Lower lobe of right lung (tissue), 2 donors: ENCODE results near the gene PRKAR2A. TPM values are rescaled to one million over a fixed set of nuclear protein-coding genes. Genes with fewer than 3 reads are reported as not detected.

ENCODE experiments used
- ATAC-seq, 2 donors: fragments of 200-7000 bp; cut with Tn5 transposase; one replicate each; pipeline ENCODE4 v1.9.1; 2020 to 2022; ENCODE audit warnings: mild to moderate bottlenecking in 2 of 2, moderate library complexity in 2 of 2
- DNase-seq: peaks from one replicate; pipeline ENCODE4 v3.0.0-alpha.2; 2020
- H3K27ac ChIP-seq: fragments of 200-600 bp; one replicate; pipeline ENCODE4 v1.8.0; 2022
- H3K27me3 ChIP-seq: fragments of 200-600 bp; one replicate; pipeline ENCODE4 v1.8.0; 2022; ENCODE audit warnings: low read depth
- H3K36me3 ChIP-seq: fragments of 200-600 bp; one replicate; pipeline ENCODE4 v1.8.0; 2022; ENCODE audit warnings: mild to moderate bottlenecking
- H3K4me1 ChIP-seq: fragments of 200-600 bp; one replicate; pipeline ENCODE4 v1.8.0; 2022
- H3K4me3 ChIP-seq: fragments of 200-600 bp; one replicate; pipeline ENCODE4 v1.8.0; 2022; ENCODE audit warnings: mild to moderate bottlenecking
- H3K9me3 ChIP-seq: fragments of 200-600 bp; one replicate; pipeline ENCODE4 v1.8.0; 2022
- CTCF ChIP-seq: fragments of 200-600 bp; IDR thresholded peaks from one replicate; pipeline ENCODE4 v1.8.0; 2022; ENCODE audit warnings: antibody characterized with exemption, mild to moderate bottlenecking
- intact Hi-C: fragments of 100-400 bp; cut with DNase I; formaldehyde crosslinking; loops from one replicate; pipeline ENCODE4 v1.11.0; 2022
- total RNA-seq: library from RNA; stranded (reverse); fragmentation: NEBNext Ultra II Directional; extraction: Animal tissue kit (Norgen Biotek cat#: 25700); gene quantifications from one replicate; pipeline ENCODE4 v1.2.1, GENCODE V29; 2021
- donor health status: DM: no; HTN: yes; CAD: no; lungs with severe emphysema.

PRKAR2A gene
- total RNA-seq, 1 donor from 2014 or later: 45.5 TPM

- H3K4me3 ChIP-seq: no peak overlapping the region
- peaks cover 38% of the 10 kb centered on the region for H3K36me3 ChIP-seq
- no peaks in the 10 kb centered on the region for H3K9me3 ChIP-seq
- H3K27me3 ChIP-seq: no peaks in the 10 kb centered on the region
- TF ChIP-seq CTCF: no peak
- ATAC-seq: no peak
- intact Hi-C loops: no loop called here
- DNase-seq: peak; percentile 2
- H3K4me1 ChIP-seq: no peaks in the 10 kb centered on the region
- no peak overlapping the region for H3K27ac ChIP-seq
These were observed 15.4 kb upstream of the PRKAR2A start for GRCh38 chr3:48863122-48863521.

- Histone ChIP-seq H3K9me3 (no peaks in the 10 kb centered on the region), H3K36me3 (peaks cover 60% of the 10 kb centered on the region), H3K27ac (no peak overlapping the region), H3K4me3 (no peak overlapping the region), H3K27me3 (no peaks in the 10 kb centered on the region), H3K4me1 (no peaks in the 10 kb centered on the region)
- no peak for TF ChIP-seq CTCF
- ATAC-seq (no peak), DNase-seq (peak; percentile 12)
- intact Hi-C loops: no loop called here
These were observed 11.5 kb upstream of the PRKAR2A start for GRCh38 chr3:48859206-48859605.

GRCh38 chr3:48858709-48859108, 11.0 kb upstream of the PRKAR2A start:
- no peak overlapping the region for H3K27ac ChIP-seq
- intact Hi-C loops: no loop called here
- no peaks in the 10 kb centered on the region for H3K9me3 ChIP-seq
- ATAC-seq (no peak), DNase-seq (no peak)
- no peak for TF ChIP-seq CTCF
- H3K27me3 ChIP-seq: no peaks in the 10 kb centered on the region
- H3K36me3 ChIP-seq: peaks cover 60% of the 10 kb centered on the region
- no peaks in the 10 kb centered on the region for H3K4me1 ChIP-seq
- H3K4me3 ChIP-seq: no peak overlapping the region

GRCh38 chr3:48857641-48858040, 10.0 kb upstream of the PRKAR2A start:
- Histone ChIP-seq H3K4me3 (no peak overlapping the region), H3K9me3 (no peaks in the 10 kb centered on the region), H3K27me3 (no peaks in the 10 kb centered on the region), H3K27ac (no peak overlapping the region), H3K4me1 (no peaks in the 10 kb centered on the region), H3K36me3 (peaks cover 60% of the 10 kb centered on the region)
- intact Hi-C loops: no loop called here
- ATAC-seq (no peak), DNase-seq (no peak)
- TF ChIP-seq CTCF: no peak

- no peaks in the 10 kb centered on the region for H3K4me1 ChIP-seq
- no peak overlapping the region for H3K27ac ChIP-seq
- H3K9me3 ChIP-seq: no peaks in the 10 kb centered on the region
- no peak overlapping the region for H3K4me3 ChIP-seq
- peaks cover 49% of the 10 kb centered on the region for H3K36me3 ChIP-seq
- no peaks in the 10 kb centered on the region for H3K27me3 ChIP-seq
- ATAC-seq (no peak), DNase-seq (peak; percentile 24)
- TF ChIP-seq CTCF: no peak
- intact Hi-C loops: no loop called here
These were observed 8.8 kb upstream of the PRKAR2A start for GRCh38 chr3:48856469-48856868.
